A549 (cell line): ENCODE data around the gene CALM3.

Experiments
- CTCF ChIP-seq: fragments of >200 bp; sonication (Bioruptor Twin); formaldehyde crosslinking; IDR thresholded peaks from 3 replicates; pipeline ENCODE4 v1.5.1; 2016
- JUN ChIP-seq, 2 experiments: fragments of >200 bp; sonication (Bioruptor Twin); formaldehyde crosslinking; IDR thresholded peaks; 2 replicates in 1 of 2; 3 replicates in 1 of 2; pipeline ENCODE4 v1.6.1; 2016 to 2017
- RAD21 ChIP-seq, 2 experiments: fragments of >200 bp in 1 of 2; sonication (Bioruptor Twin) in 1 of 2; formaldehyde crosslinking in 1 of 2; IDR thresholded peaks in 1 of 2; conservative IDR thresholded peaks in 1 of 2; 2 replicates in 1 of 2; 3 replicates in 1 of 2; pipeline ENCODE4 v1.6.1; 2012 to 2018; ENCODE audit warnings: inconsistent platforms in 1 of 2
- SMC3 ChIP-seq: fragments of >200 bp; sonication (Bioruptor Twin); formaldehyde crosslinking; IDR thresholded peaks from 3 replicates; pipeline ENCODE4 v1.6.1; 2018; ENCODE audit warnings: inconsistent platforms

DNA sequence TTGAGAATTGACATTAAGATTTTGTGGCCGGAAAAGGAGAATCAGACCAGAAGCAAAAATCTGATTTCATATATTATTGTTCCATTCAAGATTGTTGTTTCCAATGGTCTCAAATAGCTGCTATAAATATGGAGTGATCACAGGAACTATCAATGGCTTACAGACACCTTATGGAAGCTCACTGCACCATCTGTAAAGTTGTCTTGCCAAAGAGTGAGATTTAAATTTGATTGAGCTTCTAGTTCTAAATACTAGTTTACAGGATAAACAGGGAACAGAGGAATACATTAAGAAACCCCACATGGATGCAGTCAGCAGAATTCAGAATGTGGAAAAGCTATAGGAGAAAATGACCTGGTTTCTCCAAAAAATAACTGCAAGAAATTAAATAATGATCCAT lies 47.0 kb upstream of the CALM3 start:
- TF ChIP-seq CTCF: no peak
- no peak for TF ChIP-seq RAD21 (conservative IDR thresholded peaks at IDR 0.05 in 1 of 2, IDR thresholded peaks at IDR 0.05 in 1 of 2)
- TF ChIP-seq JUN (IDR thresholded peaks at IDR 0.05): no peak
- TF ChIP-seq SMC3: no peak
